DMS 273 (cell line): ENCODE measurements around the gene QRFP.
"Not testable (repeated sequence)": the region's sequence is repeated elsewhere in the genome, so short reads cannot be mapped to it uniquely, and the experiment has no call there.

ENCODE experiments used
- DNase-seq: peaks from one replicate; lab custom pipeline; 2025; ENCODE audit not compliant: unreplicated experiment; lab: John Stamatoyannopoulos, UW

Gene QRFP

GRCh38 chr9:130919559-130920145, 23.0 kb upstream of the QRFP start:
- DNase-seq, result no peak

DNA sequence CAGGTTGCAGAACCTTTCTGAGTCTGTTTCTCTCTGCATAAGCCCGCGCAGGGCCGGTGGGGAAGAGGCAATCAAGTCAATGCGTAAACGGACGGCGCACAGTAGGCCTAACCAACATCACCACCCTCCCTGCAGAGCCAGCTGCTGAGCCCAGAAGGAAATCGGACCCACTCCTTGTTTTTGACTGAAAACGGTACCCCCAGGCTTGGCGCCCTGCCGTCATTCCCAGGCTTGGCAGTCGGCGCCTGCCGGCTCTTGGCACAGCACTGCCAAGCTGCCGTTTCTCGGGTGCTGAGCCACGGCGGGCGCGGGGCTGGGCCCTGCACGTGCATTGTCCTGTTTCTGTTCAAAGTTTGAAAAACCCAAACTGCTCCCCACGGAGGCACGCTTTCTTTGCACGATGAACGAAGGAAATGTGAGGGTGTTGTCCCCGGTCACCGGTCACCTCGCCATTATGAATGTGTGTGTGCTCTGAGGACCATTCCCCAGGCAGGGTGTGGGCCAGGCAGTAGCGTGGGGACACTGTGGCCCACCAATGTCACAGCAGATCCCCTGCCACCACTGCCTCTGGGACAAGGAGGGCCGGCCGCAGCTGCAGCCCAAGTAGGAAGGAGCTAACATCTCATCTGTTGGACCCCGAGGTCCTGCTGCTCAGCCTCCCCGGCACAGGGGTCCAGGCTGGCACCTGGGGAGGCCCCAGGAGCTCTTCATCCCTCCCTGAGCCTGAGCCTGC, 22.4 kb upstream of the QRFP start:
- DNase-seq, result peak; percentile 57

- DNase-seq, result no peak
Observed at GRCh38 chr9:130918101-130918825, 21.7 kb upstream of the QRFP start.

DNA sequence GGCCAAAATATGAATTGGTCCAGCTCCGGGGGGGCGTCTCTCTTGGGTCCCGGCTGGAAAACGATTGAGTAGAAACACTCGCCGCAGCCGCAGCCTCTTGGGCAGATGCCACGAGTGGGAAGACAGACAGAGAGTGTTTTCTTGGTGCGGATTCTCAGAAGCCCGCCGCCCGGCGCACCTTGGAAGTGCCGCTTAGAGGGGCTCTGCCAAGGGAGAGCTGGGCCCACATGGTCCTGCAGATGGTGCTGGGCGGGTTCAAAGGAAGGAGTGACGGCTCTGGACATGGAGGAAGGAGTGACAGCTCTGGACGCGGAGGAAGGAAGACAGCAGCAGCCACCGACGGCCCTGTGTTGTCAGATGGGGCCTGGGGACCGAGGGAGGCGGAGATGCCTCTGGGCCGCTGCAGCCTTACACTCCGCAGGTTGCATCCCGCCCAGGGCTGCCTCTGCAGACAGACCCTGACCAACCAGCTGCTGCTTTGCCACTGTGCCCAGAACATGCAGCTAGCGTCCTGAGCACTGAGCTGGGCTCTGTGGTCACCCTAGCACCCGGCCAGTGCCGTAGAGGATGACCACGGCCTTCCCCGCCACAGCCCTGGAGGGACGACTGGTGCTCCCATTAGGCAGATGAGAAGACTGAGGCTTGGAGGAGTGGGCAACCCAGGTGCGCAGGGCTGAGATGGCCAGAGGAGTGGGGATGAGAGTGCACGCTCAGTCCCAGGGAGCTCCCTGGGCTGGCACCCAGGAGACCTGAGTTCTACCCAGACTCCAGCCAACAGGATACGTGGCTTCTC, 20.8 kb upstream of the QRFP start:
- DNase-seq, result no peak

- no peak for DNase-seq
Observed at GRCh38 chr9:130915096-130915447, 18.5 kb upstream of the QRFP start.

- DNase-seq, result no peak
Observed at GRCh38 chr9:130914417-130915095, 17.9 kb upstream of the QRFP start.

DNA sequence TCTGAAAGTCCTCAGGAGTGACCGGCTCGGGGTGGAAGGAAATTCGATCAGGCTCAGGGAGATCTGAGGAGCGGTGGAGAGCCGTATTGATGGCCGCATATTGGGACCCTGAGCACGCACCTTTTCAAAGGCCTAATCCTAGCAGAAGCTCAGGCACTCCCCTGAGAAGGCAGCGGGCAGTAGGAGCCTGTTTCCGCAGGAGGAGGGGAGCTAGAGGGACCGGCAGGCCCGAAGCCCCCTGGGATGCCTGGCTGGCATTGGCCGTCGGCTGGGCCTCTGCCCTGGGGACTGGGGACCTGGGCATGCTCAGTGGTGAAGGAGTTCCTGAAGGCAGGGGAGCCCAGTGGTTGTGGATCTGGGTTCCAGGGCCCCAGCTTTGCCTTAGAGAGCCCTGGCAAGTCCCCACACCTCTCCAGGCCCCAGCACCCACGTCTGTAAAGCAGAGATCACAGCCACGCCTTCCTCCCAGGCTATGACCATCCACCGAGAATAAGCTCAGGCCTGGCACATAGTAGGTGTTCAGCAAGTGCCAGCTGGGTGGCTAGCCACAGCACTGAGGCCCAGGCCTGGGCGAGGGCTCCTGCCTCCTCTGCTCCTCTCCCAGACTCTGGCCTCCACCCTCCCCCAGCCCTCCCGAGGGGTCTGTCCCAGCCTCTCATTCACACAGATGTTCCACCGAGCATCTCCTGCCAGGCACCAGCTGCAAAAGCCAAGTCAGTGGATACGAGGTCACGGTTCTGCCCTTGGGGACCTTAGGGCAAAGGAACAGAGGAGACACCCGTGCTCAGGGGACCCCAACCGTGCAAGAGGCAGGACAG, 17.2 kb upstream of the QRFP start:
- no peak for DNase-seq

- DNase-seq, result peak; percentile 76
Observed at GRCh38 chr9:130912932-130913598, 16.5 kb upstream of the QRFP start.

DNA sequence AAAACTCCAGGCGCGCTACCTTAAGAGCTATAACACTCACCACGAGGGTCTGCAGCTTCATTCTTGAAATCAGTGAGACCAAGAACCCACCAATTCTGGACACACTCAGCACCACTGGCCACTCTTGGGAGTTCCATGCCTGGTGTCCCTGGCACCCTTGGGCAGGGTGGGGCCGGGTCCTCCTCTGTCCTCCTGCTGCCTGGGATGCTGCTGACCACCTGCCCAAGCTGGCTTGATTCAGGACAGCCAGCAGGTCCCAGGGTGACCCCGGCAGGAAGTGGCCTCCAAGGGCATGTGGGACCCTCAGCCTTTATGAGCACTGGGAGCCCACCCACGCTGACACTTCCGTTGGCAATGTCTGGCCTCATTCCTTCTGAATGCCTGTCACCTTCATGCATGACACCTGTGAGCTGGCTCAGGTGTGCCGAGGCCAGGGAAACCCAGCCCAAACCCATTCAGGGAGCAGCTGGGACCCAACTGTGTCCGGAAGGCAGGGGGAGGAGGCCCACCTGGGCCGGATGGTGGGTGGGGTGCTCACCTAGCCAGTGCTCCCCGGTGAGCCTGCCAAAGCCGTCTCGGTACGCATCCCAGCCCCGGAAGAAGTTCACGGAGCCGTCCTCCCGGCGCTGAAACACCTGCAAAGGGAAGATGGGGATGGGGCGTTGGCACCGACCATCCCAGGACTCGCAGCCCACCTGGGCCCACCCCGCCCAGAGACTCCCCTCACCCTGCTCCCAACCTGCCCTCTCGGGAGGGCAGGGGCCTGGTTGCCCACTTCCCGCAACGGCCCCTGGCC, 14.8 kb upstream of the QRFP start:
- no peak for DNase-seq

- DNase-seq, result not testable (repeated sequence)
Observed at GRCh38 chr9:130910670-130911069, 14.1 kb upstream of the QRFP start.

GRCh38 chr9:130910041-130910440, 13.4 kb upstream of the QRFP start:
- DNase-seq, result not testable (repeated sequence)

DNA sequence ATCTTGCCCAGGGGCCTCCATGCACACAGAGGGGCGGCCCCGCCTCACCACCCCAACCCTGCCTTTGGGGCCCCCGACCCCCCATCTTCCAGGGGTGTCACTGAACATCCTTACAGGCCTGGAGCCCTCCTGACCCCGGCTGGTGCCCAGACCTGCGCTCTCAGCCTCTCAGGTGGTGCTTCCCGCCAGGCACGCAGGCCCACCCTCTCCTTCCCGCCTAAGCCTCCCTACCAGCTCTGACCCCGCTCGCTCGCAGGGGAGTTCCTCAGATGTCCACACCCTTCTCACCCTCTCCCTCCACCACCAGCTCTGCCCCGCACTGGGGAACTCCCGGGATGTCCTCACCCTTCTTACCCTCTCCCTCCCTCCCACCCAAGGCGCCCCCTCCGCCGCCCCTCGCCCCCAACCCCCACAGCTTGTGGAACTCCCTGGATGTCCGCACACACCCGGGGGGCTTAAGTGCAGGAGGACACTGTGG, 12.3 kb upstream of the QRFP start:
- no peak for DNase-seq

GRCh38 chr9:130908146-130908877, 11.7 kb upstream of the QRFP start:
- no peak for DNase-seq

DNA sequence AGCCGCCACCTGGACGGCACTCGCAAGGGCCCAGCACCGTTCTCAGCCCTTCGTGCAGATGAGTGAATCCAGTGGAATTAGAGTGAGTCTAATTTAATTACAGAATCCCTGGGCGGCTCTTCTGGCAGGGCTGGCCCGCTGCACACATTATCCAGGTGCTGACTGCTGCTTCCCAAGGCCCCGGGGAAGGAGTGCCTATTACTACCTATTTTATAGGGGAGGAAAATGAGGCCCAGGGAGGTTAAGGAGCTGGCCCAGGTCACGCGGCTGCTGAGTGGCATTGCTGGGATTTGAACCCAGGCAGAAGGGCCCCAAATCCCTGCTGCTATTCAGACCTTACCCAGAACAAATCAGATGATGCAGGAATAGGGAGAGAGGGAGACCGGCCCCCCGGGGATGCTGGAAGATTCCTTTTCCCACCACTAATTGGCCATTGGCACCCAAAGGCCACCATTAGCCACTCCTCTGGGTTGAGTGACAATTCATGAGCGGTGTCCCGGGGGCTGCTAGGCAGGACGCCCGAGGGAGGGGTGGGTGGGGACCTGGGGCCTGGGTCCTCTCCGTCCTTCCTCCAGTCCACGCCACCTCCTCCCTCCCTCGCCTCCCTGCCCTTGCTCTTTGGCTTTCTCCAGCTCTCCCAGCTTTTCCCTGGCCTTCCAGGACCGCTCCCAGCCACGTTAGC, 10.3 kb upstream of the QRFP start:
- no peak for DNase-seq

GRCh38 chr9:130905902-130906734, 9.5 kb upstream of the QRFP start:
- DNase-seq, result no peak

DNA sequence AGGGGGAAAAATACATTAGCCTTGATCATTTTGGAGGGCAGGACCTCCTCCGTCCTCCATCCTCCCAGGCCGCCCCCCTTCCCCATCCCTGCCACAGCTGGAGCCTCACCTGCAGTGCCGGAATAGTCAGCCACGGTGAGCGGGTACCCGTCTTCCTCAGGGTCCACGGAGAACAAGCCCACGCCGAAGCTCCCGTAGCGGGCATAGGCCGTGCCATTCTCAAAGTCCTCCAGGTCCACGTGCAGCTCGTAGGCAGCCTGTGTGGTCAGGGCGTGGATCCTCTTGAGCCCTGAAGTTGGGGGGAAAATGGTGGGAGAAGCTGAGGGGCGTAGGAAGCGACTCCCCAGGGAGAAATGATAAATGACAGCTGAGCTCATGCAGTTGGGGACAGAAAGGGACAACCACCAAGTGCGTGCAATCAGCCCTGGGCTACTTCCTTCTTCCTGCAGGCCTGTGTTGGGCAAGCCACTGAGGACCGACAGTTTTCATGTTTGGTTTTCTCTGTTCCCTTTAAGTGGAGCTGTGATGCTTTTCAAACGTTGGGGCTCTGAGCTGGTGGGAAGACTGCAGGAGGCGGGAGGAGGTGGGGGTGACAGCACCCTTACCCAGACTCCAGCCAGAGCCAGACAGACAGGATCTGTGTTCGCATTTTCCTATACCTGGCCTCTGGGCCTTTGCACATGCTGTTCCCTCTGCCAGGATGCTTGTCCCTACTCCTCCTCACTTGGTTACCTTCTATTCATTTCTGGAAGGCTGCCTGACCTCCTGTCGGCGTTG, 8.7 kb upstream of the QRFP start:
- no peak for DNase-seq
